Calu3 (cell line): Measurements from ENCODE around the gene STX10. TPM values are rescaled to one million over a fixed set of nuclear protein-coding genes. Genes with fewer than 3 reads are reported as not detected.

Experiments used
- BruUV-seq: library from RNA; stranded (reverse); fragments of 400-500 nt; replicated peaks from 2 replicates; lab custom pipeline; 2021; lab: Mats Ljungman, UMichigan
- CTCF ChIA-PET: fragments of 300-600 bp; sonication (Branson Sonifier 250); formaldehyde crosslinking; loops from one replicate; lab custom pipeline; 2022; ENCODE audit warnings: antibody characterized with exemption; lab: Charles Lee
- DNase-seq: peaks from one replicate; pipeline ENCODE4 v3.0.0; 2022
- H3K27ac Mint-ChIP-seq: one replicate; pipeline ENCODE4 v1.8.0; 2022; ENCODE audit warnings: mixed read lengths; ENCODE audit not compliant: unreplicated experiment
- H3K27me3 Mint-ChIP-seq: one replicate; pipeline ENCODE4 v1.8.0; 2022; ENCODE audit warnings: mixed read lengths; ENCODE audit not compliant: unreplicated experiment
- H3K36me3 Mint-ChIP-seq: one replicate; pipeline ENCODE4 v1.8.0; 2022; ENCODE audit warnings: mild to moderate bottlenecking, moderate library complexity, mixed read lengths; ENCODE audit not compliant: insufficient read depth, unreplicated experiment
- H3K4me1 Mint-ChIP-seq: one replicate; pipeline ENCODE4 v1.8.0; 2022; ENCODE audit warnings: mild to moderate bottlenecking, low read depth, mixed read lengths; ENCODE audit not compliant: unreplicated experiment
- H3K4me3 Mint-ChIP-seq: one replicate; pipeline ENCODE4 v1.8.0; 2022; ENCODE audit warnings: mild to moderate bottlenecking, low read depth, moderate library complexity, mixed read lengths; ENCODE audit not compliant: unreplicated experiment
- H3K9me3 Mint-ChIP-seq: one replicate; pipeline ENCODE4 v1.8.0; 2022; ENCODE audit warnings: low read depth, mixed read lengths; ENCODE audit not compliant: unreplicated experiment
- intact Hi-C: fragments of 100-400 bp; cut with micrococcal nuclease; formaldehyde crosslinking; loops from one replicate; pipeline ENCODE4 v1.10.0; 2022; ENCODE audit not compliant: unreplicated experiment
- total RNA-seq: library from RNA; stranded (reverse); gene quantifications from 2 replicates; pipeline ENCODE4 v1.2.3, GENCODE V29; 2022
- TF ChIP-seq, protein P1 (sequence below): fragments of 200-600 bp; IDR thresholded peaks from one replicate; pipeline ENCODE4 v1.8.0; 2022; ENCODE audit warnings: antibody characterized with exemption; ENCODE audit not compliant: unreplicated experiment

The STX10 gene
- total RNA-seq, 1 experiment from 2014 or later = 52.3 TPM

DNA sequence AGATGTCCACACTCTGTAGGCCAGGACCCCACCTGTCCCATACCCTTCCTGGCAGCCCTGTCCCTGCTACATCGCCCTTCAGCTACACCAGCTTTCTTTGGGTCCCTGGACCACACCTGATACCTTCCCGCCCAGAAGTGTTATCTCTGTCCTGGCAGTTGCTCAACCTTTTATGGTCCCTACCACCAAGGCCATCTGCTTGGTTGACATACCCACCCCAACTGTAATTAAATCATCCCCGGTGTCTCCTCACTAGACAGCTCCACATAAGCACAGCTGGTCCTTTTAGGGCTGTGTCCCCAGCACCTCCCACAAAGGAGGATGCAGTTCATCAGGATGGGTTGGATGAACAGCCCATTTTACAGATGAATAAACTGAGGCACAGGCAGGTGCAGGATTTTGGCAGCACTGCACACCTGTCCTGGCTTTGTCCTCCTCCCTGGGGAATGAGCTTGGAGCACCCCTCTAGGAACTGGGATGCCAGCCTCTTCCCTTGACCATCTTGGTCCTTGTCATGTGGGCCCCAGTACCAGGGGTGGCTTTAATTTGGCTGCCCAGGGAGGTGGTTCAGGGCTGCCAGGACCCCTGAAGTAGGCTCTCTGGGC, 19.2 kb downstream of the STX10 start:
- peaks cover 8% of the 10 kb centered on the region for H3K4me1 Mint-ChIP-seq
- no peaks in the 10 kb centered on the region for H3K9me3 Mint-ChIP-seq
- no peak for DNase-seq
- CTCF ChIA-PET = interaction anchor here (0.7 kb wide), 2 partner anchors 70 to 716 kb away, joined by 3 to 4 read pairs; no protein-coding TSS in a partner anchor
- no peaks in the 10 kb centered on the region for H3K27me3 Mint-ChIP-seq
- intact Hi-C loops = no loop called here
- H3K27ac Mint-ChIP-seq = no peak overlapping the region
- H3K4me3 Mint-ChIP-seq = no peak overlapping the region
- peaks cover 11% of the 10 kb centered on the region for H3K36me3 Mint-ChIP-seq
- no TSS peak for BruUV-seq
- TF ChIP-seq, protein P1, sequence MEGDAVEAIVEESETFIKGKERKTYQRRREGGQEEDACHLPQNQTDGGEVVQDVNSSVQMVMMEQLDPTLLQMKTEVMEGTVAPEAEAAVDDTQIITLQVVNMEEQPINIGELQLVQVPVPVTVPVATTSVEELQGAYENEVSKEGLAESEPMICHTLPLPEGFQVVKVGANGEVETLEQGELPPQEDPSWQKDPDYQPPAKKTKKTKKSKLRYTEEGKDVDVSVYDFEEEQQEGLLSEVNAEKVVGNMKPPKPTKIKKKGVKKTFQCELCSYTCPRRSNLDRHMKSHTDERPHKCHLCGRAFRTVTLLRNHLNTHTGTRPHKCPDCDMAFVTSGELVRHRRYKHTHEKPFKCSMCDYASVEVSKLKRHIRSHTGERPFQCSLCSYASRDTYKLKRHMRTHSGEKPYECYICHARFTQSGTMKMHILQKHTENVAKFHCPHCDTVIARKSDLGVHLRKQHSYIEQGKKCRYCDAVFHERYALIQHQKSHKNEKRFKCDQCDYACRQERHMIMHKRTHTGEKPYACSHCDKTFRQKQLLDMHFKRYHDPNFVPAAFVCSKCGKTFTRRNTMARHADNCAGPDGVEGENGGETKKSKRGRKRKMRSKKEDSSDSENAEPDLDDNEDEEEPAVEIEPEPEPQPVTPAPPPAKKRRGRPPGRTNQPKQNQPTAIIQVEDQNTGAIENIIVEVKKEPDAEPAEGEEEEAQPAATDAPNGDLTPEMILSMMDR = no peak

DNA sequence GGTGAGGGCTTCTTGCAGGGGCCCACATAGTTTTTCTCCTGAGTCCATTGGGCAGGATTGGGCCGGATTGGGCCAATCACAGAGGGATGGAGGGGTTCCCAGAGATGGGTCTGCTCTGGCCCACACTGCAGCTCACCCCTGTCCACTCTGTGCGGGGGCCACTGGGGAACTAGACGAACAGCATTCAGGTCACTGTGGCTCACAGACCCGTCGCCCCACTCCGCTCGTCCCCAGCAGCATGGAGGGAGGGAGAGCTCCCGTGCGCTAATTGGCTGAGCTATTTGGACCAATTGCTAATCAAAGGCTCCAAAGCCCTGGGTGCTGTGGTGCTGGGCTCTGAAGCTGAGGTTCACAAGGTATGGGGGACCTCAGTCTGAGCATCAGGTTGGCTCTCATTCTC, 20.8 kb downstream of the STX10 start:
- intact Hi-C loops = no loop called here
- H3K27me3 Mint-ChIP-seq = no peaks in the 10 kb centered on the region
- peaks cover 11% of the 10 kb centered on the region for H3K36me3 Mint-ChIP-seq
- no peak overlapping the region for H3K4me3 Mint-ChIP-seq
- no peak overlapping the region for H3K27ac Mint-ChIP-seq
- no peak for DNase-seq
- H3K9me3 Mint-ChIP-seq = no peaks in the 10 kb centered on the region
- CTCF ChIA-PET = interaction anchor here (0.8 kb wide), 1 partner anchor 20 kb away, joined by 5 read pairs; the partner anchor contains the start of genes IER2 and STX10
- H3K4me1 Mint-ChIP-seq = peaks cover 8% of the 10 kb centered on the region
- TF ChIP-seq, protein P1 = no peak
- no TSS peak for BruUV-seq

DNA sequence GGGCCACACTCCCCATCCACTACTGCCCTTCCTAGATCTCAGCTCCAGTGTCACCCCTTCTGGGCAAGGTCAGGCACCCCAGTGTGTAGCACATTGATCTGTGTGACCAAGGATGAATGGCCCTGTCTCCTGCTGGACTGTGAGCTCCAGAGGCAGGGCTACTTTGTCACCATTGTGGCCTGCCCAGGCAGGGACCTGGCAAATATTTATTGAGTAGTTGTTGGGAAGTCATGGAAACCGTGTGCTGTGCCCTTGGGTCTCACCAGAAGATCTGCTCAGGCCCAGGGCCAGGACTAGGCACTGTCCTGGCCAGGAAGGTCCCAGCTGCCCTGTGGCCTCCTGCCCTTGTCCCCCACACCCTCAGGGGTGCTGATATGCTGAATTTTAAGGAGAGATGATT, 21.6 kb downstream of the STX10 start:
- CTCF ChIA-PET = interaction anchor here (0.8 kb wide), 1 partner anchor 21 kb away, joined by 5 read pairs; the partner anchor contains the start of genes IER2 and STX10
- H3K27ac Mint-ChIP-seq = no peak overlapping the region
- peaks cover 11% of the 10 kb centered on the region for H3K36me3 Mint-ChIP-seq
- H3K9me3 Mint-ChIP-seq = no peaks in the 10 kb centered on the region
- H3K4me3 Mint-ChIP-seq = no peak overlapping the region
- no TSS peak for BruUV-seq
- TF ChIP-seq, protein P1 = no peak
- H3K27me3 Mint-ChIP-seq = no peaks in the 10 kb centered on the region
- intact Hi-C loops = no loop called here
- H3K4me1 Mint-ChIP-seq = peaks cover 8% of the 10 kb centered on the region
- no peak for DNase-seq

DNA sequence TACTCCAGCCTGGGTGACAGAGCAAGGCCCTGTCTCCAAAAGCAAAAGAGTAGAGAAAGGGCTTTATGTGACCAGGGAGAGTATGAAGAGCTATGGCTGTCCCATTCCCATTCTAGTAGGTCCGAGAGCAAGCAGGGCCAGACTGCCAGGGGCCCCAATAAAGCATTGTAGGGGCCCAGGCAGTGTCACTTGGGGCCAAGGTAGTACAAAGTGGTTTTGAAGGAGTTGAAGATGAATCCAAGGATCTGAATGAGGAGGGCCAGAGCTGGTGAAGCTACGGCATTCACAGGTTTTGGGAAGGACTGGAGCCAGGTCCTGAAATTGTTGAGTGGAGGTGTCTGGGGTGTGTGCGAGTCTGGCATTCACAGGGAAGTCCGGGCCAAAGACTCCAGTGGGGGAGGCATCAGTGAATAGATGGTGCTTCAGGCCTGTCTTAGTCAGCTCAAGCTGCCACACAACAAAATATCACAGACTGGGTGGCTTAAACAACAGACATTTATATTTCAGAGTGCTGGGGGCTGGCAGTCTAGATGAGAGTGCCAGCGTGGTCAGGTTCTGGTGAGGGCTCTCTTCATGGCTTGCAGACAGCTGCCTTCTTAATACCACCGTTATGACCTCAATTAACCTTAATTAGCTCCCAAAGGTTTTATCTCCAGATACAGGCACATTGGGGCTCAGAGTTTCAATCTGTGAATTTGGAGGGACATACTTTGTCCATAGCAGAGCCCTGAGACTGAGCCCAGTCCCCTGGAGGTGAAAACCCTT, 22.2 kb downstream of the STX10 start:
- Mint-ChIP-seq H3K27ac (peak overlapping the region; percentile 48), H3K36me3 (peaks cover 11% of the 10 kb centered on the region), H3K27me3 (no peaks in the 10 kb centered on the region), H3K4me3 (no peak overlapping the region), H3K9me3 (no peaks in the 10 kb centered on the region), H3K4me1 (peaks cover 8% of the 10 kb centered on the region)
- no TSS peak for BruUV-seq
- no peak for DNase-seq
- TF ChIP-seq, protein P1 = no peak
- CTCF ChIA-PET = interaction anchor here (0.6 kb wide), 1 partner anchor 724 kb away, joined by 6 read pairs; no protein-coding TSS in a partner anchor
- intact Hi-C loops = no loop called here
